Measurements from ENCODE around the gene CCDC39.

Gene CCDC39

DNA sequence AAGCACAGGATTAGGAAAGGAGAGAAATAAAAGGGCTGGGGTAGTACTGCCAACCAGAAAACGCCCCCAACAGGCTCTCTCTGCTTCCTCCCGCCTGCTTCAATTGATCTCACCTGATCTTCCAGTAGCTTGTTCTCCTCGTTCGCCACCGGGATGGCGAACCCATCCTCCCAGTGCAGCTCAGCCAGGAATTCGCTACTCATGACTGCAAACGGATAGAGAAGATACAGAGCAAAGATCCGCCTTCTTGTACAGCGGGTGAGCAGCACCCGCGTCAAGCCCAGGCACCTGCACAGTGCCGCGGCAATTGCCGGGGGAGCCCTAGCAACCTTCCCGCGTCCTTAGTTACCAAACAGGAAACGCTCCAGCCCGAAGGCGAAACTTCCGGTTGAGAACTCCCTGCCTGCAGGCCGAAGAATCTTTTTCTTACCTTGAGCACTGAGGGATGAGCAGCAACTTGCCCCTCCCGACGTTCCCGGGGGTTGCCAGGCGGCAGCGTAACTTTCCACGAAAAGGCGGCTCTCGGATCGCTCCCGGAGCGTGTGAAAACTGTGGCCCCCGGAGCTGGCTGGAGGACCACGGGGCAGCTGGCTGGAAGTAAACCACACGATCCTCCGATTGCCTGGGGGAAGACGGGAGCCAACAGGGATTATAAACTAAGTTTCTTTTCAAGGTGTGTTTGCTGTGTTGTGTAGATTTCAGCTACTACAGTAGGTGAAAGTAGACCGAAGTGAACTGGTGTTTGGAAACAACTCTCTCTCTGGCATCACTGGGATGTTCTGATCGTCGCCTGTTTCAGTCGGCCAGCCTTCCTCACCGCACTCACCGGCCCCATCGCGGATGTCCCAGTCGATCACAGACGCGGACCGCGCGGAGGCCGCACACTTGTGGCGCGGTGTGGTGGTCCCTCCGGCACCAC, at the start of gene CCDC39:
CCDC39 (minus strand) TSS at position 312 of the 919 bp plus-strand sequence; CDS start at position 203, 109 bp downstream.
- DNase-seq = peak; percentile 84

GRCh38 chr3:180720012-180720411, 40.7 kb upstream of the CCDC39 start:
- no peak for DNase-seq

DNA sequence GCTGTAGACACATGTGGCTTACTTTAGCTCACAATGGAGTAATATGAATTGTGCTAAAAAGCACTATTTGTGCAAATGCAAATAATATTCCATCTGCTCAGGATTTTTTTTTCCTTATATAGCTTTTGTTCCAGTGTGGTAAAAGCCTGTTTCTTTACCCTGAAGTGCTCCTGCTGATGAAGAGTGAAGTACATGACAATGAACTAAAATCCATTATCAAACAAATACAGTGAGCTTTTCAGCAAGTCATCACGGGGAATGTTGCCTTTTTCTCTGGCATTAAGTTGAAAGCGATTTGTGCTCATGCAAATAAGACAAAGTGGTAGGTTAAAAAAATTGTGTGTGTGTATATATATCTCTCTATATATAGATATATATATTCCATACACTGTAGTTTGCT, 28.6 kb upstream of the CCDC39 start:
- DNase-seq = no peak

DNA sequence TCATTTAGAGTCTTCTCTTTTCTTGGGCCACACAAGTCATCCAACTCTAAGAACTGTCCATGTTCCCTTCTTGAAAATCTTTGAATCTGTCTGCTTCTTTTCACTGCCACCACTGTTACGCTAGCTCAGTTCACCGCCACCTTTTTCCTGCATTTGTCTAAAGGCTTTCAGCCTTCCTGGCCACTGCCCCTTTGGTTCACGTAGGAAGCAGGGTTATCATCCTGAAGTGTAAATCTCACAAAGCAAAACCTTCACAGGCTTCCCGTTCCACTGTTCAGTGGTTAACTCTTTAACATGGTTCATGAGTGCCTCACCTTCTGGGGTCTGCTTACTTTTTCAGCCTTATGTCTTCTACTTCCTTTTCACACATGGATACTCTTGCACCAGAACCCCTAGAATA, 26.3 kb upstream of the CCDC39 start:
- no peak for DNase-seq

DNA sequence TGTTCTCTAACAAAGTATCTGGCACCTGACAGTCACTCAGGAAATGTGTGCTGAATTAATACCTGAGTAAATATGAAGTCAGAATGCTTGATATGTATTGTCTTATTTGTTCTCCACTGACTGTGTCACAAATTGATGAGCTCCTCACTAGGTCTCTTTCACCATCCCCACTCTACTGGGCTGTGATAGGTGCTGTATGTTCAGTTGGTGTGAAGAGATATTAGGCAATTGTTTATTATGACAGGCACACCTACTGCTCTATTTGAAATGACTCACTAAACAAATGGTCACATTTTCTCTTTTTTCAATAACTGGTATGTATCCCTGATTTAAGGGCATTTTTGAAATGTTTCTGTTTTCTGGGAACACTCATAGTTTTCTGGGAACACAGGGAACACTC, 25.2 kb upstream of the CCDC39 start:
- no peak for DNase-seq

DNA sequence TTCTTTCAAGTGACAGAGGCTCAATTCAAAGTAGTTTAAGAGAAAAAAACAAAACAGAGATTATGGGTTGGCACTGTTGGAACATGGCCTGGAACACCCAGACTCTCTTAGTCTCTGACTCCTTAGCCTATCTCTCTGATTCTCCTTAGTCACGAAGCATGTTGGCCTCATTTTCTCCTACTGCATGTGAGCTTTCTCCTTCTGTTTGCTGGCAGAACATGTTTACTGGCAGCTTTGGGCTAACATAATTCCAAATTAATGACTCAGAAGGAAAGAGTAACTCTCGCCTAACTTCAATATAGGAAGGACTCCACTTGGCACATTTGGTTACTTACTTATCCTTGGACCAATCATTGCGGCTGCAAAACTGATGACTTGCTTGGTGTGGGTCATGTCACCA, 21.7 kb upstream of the CCDC39 start:
- no peak for DNase-seq

DNA sequence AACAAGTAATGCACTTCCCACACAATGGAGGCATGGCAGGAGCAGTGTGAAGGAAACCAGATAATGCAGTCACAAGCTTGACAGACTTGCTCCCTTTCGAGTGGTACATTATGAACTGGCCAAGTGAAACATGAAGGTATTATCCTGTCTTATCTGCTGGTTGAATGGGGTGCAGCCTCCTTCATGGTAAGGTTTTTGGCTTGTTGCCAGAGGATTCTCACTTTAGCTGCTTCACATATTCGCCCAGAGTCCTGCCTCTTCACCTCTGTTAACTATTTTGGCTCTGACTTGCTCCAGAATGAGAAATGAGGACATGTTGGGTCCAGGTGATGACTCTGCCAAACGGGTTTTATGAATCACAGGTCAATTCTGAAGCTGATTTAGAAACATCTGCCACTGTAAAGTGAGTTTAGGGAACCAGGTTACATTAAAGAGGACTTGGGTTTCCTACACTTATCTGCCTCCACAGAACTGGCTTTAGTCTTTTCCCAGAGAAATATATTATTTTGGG, 19.5 kb upstream of the CCDC39 start:
- DNase-seq = no peak

- no peak for DNase-seq
Measured at GRCh38 chr3:180694321-180694720, 15.0 kb upstream of the CCDC39 start.

DNA sequence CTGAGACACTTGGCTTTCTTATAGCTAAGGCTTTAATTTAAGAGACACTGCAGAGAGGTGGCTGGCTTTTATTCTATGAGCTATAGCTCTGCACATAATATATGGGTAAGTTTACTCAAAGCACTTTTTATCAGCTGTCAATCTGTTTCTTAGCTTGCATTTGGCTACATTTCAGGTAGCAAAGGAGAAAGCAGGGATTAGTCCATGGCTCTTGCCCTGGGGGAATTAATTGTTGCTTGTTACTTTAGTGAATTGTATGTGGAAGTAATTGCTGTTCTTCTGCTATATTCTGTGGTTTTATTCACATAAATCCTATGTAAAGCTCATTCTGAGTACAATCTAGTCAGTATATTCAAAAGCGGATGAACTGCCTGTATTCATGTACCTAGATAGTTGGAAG, 14.4 kb upstream of the CCDC39 start:
- no peak for DNase-seq

DNA sequence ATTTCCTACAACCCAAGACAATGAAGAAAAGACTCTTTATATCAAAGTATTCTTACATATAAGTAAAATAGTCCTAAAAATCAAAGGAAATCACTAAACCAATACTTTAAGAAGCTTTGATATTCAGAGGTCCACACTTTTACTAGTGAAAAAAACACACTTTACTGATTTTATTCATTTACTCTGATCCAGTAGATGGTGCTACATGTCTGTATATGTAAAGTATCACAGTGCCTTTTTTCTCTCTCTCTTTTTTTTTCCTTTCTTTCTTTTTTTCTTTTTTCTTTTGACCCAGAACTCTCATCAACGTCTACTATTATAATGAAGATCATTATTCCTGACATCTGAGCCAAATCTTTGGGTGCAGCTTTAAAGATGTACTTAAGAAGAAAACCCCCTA, 10.8 kb upstream of the CCDC39 start:
- DNase-seq = no peak

DNA sequence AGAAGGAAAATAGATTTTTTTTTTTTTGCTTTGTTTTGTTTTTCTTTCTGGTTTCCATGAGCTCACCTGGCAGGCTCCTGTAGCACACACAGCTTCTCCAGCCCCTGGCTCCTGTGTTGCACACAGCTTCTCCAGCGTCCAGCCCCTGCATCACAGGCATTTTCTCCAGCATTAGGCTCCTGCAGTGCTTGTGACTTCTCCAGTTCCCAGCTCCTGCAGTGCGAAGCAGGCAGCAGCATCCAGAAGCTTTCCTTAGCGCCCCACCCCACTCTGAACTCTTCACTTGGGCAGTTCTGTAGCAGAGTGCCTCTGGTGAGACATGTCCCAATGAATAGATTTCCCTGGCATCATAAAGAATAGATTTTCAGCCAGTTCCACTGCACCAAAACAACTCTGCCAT, 5.5 kb upstream of the CCDC39 start:
- no peak for DNase-seq

DNA sequence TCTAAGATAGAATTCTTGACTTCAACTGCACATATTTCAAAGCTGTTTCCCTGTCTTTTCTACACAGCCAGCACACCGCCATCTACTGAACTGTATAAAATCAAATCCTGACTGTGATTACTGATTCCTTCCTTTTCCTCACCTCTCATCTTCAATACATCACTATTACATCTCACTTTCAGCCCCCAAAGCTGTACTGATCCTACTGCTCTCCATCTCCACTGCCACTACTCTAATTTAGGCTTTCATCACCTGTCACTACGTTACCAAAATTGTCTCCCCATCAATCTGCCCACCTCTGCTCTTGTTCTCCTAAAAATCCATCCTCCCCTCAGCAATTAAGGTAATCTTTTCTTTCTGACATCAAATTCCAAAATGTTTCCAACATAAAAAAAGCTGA, 4.5 kb upstream of the CCDC39 start:
- no peak for DNase-seq

DNA sequence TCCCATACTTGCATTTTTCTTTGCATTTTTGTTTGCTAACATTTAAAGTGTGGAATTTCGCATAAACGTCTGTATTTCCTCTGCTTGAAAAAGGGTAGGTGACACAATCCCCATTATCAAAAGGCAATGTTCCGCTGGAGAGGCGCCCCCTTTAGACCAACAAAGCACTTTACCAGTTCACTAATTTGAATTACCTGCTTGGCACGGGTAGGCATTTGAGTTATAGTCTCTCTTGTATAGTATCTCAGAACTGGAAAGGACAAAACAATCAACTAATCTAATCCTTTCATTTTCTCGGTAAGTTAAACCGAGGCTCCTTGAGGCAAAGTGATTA, 775 bp upstream of the CCDC39 start:
- peak; percentile 73 for DNase-seq

DNA sequence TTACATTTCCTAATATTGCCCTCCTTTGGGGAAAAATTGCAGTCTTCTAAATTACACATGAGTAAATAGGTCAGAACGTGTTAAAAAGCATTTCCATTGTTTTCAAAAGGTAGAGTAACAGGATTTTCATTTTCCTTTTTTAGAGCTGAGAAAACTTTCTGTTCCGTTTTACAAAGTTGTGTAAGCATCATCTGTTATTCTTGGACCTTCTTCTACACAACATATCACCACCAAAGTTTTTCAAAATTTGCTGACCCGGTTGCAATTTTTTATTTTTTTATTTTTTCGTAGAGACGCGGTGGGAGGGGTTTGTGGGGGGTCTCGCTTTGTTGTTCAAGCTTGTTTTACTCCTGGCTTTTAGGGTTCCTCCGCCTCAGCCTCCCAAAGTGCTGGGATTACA, 1.1 kb downstream of the CCDC39 start:
- DNase-seq = no peak

DNA sequence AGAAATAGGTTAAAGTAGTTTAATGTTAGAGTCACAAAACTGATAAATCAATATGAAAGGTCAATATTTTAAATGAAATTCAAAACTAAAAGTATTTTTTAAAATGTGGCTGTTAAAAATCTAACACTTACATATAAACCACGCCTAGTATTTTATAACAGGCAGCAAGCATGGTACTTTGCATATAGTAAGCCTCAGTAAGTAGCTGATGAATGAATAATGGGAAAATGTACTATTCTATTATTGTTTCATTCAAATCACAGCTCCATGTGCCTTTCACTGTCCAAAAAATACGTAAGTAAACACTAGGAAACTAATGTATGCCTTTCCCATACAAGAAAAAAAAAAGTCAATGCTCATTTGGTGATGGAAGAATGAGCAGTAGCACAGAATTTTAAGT, 17.8 kb downstream of the CCDC39 start:
- DNase-seq = no peak

DNA sequence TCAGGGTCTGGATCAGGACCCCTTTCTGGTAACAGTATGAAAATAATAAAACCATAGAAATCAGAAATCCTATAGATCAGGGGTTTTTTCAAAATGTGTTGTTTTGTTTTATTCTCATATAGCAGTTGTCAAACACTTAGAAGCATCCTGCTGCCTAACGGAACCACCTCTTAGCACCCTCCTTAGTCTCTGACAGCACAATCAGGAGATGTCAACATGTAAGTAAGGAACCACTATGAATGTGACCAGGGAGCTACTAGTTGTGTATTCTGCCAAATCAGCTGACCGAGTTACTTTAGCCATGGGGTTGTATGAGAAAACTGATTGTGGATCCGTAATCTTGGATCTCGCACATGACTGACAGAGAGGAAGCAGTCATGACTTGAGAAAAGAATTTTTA, 22.2 kb downstream of the CCDC39 start:
- no peak for DNase-seq

DNA sequence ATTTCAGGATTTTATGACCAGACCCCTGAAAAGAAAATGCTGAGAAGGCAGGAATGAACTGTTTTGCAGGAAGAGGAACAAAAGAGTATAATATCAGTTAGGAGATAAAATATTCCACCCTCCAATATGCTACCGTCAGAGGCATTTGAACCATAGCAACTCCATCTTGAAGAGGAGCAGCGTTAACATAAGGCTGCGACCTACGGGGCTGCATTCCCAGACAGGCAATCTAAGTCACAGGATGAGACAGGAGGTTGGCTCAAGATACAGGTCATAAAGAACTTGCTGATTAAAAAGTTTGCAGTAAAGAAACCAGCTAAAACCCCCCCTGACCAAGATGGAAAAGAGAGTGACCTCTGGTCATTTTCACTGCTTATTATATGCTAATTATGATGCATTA, 22.9 kb downstream of the CCDC39 start:
- no peak for DNase-seq

DNA sequence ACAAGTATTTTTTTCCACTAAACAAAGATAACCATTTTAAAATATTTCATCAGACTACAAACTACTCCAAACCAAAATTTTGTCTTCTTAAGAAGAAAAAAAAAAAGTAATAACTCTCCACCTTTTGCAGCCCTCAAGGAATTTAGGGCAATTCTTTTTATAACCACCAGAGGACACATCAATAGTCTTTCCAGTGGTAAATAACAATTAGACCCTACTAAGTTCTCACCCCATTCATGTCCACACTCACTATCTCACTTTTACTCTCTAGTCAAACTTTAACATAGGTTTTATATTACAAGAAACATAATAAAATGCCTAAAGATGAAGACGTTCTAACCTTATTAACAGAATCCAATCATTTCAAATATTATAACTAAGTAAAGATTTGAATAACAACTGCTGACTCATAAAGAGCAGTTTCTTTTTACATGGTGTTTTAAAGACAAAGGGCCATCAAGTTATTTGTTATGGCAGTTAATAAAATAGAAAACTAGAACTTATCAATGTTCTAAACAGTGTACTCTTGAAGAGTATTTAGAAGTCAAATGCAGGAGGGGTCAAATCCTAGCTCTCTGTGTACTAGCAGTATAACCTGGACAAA, 33.0 kb downstream of the CCDC39 start:
- DNase-seq = no peak

- DNase-seq = no peak
Measured at GRCh38 chr3:180640987-180641386, 38.3 kb downstream of the CCDC39 start.

- DNase-seq = no peak
Measured at GRCh38 chr3:180633722-180634121, 45.6 kb downstream of the CCDC39 start.

- DNase-seq = no peak
Measured at GRCh38 chr3:180631317-180631716, 48.0 kb downstream of the CCDC39 start.

- no peak for DNase-seq
Measured at GRCh38 chr3:180630371-180630770, 48.9 kb downstream of the CCDC39 start.

DNA sequence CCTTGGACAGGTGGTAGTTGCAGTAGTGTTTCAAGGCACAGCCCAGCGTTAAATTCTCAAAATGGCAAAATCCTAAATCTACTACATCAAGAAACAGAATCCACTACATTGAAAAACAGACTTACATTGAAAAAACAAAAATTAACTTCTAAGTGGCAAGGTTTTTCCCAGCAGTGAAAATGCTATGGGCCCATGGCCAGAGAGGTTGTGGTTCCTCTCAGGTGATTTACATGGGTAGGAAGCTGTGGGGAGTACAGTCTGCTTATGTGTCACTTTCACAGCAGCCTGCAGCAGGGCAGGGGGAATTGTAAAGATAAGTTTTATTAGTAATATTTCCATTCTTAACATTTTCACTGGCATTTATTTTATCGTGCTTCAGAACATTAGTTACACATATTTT, 52.4 kb downstream of the CCDC39 start:
- no peak for DNase-seq

DNA sequence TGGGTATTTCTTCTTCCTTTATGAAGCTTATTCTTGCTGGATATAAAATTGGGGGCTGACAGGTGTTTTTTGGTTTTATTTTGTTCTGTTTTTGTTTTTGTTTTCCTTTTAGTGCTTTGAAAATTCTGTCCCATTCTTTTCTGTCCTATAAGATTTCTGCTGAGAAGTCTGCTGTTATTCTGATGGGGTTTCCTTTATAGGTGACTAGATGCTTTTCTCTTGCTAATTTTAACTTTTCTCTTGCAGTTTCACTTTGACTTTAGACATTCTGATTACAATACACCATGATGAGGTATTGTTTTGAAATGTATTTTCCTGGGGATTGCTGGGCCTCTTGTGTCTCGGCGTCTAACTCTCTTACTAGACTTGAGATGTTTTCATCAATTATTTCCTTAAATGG, 54.6 kb downstream of the CCDC39 start:
- no peak for DNase-seq

GRCh38 chr3:180619723-180620122, 59.6 kb downstream of the CCDC39 start:
- DNase-seq = no peak

Measured in SHP77 treated with DMSO at 0.1 percent for 48 hours (cell line).